SK-N-MC (cell line): ENCODE results near the gene SOD2.
"Not testable (repeated sequence)": the region's sequence is repeated elsewhere in the genome, so short reads cannot be mapped to it uniquely, and the experiment has no call there.

ENCODE experiments used
- DNase-seq: peaks from one replicate; pipeline ENCODE4 v3.0.0-alpha.2; 2011; ENCODE audit warnings: low read depth, low spot score
- H3K27ac ChIP-seq: fragments of 200-600 bp; sonication (generic); 2 replicates; pipeline ENCODE4 v1.5.1; 2016; ENCODE audit warnings: mixed run types
- H3K36me3 ChIP-seq: fragments of 200-600 bp; sonication (generic); 2 replicates; pipeline ENCODE4 v1.6.1; 2017; ENCODE audit warnings: antibody characterized with exemption, low read length, mixed read lengths; ENCODE audit not compliant: insufficient read depth
- H3K4me3 ChIP-seq: fragments of 200-600 bp; sonication (generic); 2 replicates; pipeline ENCODE4 v1.5.1; 2016
- H3K9ac ChIP-seq: fragments of 200-600 bp; sonication (generic); 2 replicates; pipeline ENCODE4 v1.8.0; 2017; ENCODE audit warnings: mixed run types, mixed read lengths; ENCODE audit not compliant: insufficient read length
- H3K9me3 ChIP-seq: fragments of 200-600 bp; sonication (generic); 2 replicates; pipeline ENCODE4 v1.6.1; 2017; ENCODE audit warnings: low read depth, mild to moderate bottlenecking, antibody characterized with exemption, low read length, moderate library complexity, mixed read lengths
- EZH2 ChIP-seq: fragments of 200-600 bp; sonication (generic); IDR thresholded peaks from one replicate; pipeline ENCODE4 v1.6.1; 2017; ENCODE audit warnings: antibody characterized with exemption
- FOXP2 ChIP-seq: optimal IDR thresholded peaks from 2 replicates; pipeline ENCODE3; 2011; ENCODE audit warnings: mild to moderate bottlenecking, moderate library complexity; ENCODE audit not compliant: insufficient read depth; ENCODE audit errors: extremely low read length, control extremely low read depth
- POLR2AphosphoS5 ChIP-seq: IDR thresholded peaks from 2 replicates; pipeline ENCODE4 v1.6.1; 2012; ENCODE audit warnings: mild to moderate bottlenecking, low read depth, low read length, borderline replicate concordance

Gene SOD2

GRCh38 chr6:159701413-159701999 is 8.5 kb upstream of the SOD2 start:
- Histone ChIP-seq H3K4me3 (no peak overlapping the region), H3K9me3 (no peaks in the 10 kb centered on the region), H3K27ac (no peak overlapping the region), H3K36me3 (no peaks in the 10 kb centered on the region), H3K9ac (no peak overlapping the region)
- TF ChIP-seq FOXP2 (no peak), EZH2 (no peak), POLR2AphosphoS5 (no peak)
- DNase-seq, result no peak

- H3K36me3 ChIP-seq, result no peaks in the 10 kb centered on the region
- no peaks in the 10 kb centered on the region for H3K9me3 ChIP-seq
- DNase-seq, result no peak
- no peak for TF ChIP-seq FOXP2
- no peak for TF ChIP-seq EZH2
- TF ChIP-seq POLR2AphosphoS5, result no peak
- H3K27ac ChIP-seq, result no peak overlapping the region
- no peak overlapping the region for H3K4me3 ChIP-seq
- H3K9ac ChIP-seq, result no peak overlapping the region
Measured at GRCh38 chr6:159700970-159701369, 7.9 kb upstream of the SOD2 start.

- no peaks in the 10 kb centered on the region for H3K9me3 ChIP-seq
- H3K36me3 ChIP-seq, result no peaks in the 10 kb centered on the region
- no peak overlapping the region for H3K27ac ChIP-seq
Measured at GRCh38 chr6:159695984-159696383, 2.9 kb upstream of the SOD2 start.

GRCh38 chr6:159693894-159694545 is 979 bp upstream of the SOD2 start:
- no peak for DNase-seq
- H3K4me3 ChIP-seq, result peak overlapping the region; percentile 96
- H3K36me3 ChIP-seq, result peaks cover 5% of the 10 kb centered on the region; the same call in 1 of the 2 replicates
- peak overlapping the region; percentile 90 for H3K9ac ChIP-seq
- no peak overlapping the region for H3K27ac ChIP-seq
- no peaks in the 10 kb centered on the region for H3K9me3 ChIP-seq
- TF ChIP-seq FOXP2 (no peak), POLR2AphosphoS5 (no peak), EZH2 (no peak)

More at GRCh38 chr6:159695984-159696383, 2.9 kb upstream of the SOD2 start:
- TF ChIP-seq POLR2AphosphoS5 (no peak), FOXP2 (no peak), EZH2 (no peak)
- no peak for DNase-seq
- H3K9ac ChIP-seq, result no peak overlapping the region
- H3K4me3 ChIP-seq, result no peak overlapping the region

GRCh38 chr6:159692303-159693127 is 526 bp downstream of the SOD2 start:
- DNase-seq, result no peak
- TF ChIP-seq EZH2, result no peak
- no peak for TF ChIP-seq FOXP2
- TF ChIP-seq POLR2AphosphoS5, result no peak

GRCh38 chr6:159691963-159692287 is 1.1 kb downstream of the SOD2 start:
- TF ChIP-seq POLR2AphosphoS5 (no peak), FOXP2 (no peak), EZH2 (no peak)
- peaks cover 24% of the 10 kb centered on the region; the same call in 1 of the 2 replicates for H3K36me3 ChIP-seq
- DNase-seq, result no peak

More at GRCh38 chr6:159692303-159693127, 526 bp downstream of the SOD2 start:
- no peak overlapping the region for H3K27ac ChIP-seq
- H3K9ac ChIP-seq, result peak overlapping the region; percentile 90
- no peaks in the 10 kb centered on the region for H3K9me3 ChIP-seq
- peak overlapping the region; percentile 96 for H3K4me3 ChIP-seq
- H3K36me3 ChIP-seq, result peaks cover 18% of the 10 kb centered on the region; the same call in 1 of the 2 replicates

GRCh38 chr6:159691133-159691962 is 1.7 kb downstream of the SOD2 start:
- no peak overlapping the region for H3K27ac ChIP-seq
- peak; percentile 75 for DNase-seq
- H3K9me3 ChIP-seq, result no peaks in the 10 kb centered on the region
- H3K36me3 ChIP-seq, result peaks cover 28% of the 10 kb centered on the region; the same call in 1 of the 2 replicates
- peak overlapping the region; percentile 96 for H3K4me3 ChIP-seq
- peak overlapping the region; percentile 43 for H3K9ac ChIP-seq
- TF ChIP-seq FOXP2 (no peak), EZH2 (no peak)

More at GRCh38 chr6:159691963-159692287, 1.1 kb downstream of the SOD2 start:
- Histone ChIP-seq H3K9ac (peak overlapping the region; percentile 90), H3K9me3 (no peaks in the 10 kb centered on the region), H3K4me3 (peak overlapping the region; percentile 96), H3K27ac (no peak overlapping the region)

- H3K9me3 ChIP-seq, H3K9ac ChIP-seq, H3K27ac ChIP-seq, H3K4me3 ChIP-seq, DNase-seq: not testable (repeated sequence)
- H3K36me3 ChIP-seq, result peaks cover 31% of the 10 kb centered on the region
Measured at GRCh38 chr6:159690135-159690534, 2.9 kb downstream of the SOD2 start.
